Bronchial epithelial cell (primary cell): ENCODE measurements around the gene F10. TPM values are rescaled to one million over a fixed set of nuclear protein-coding genes. Genes with fewer than 3 reads are reported as not detected.

ENCODE experiments used
- DNase-seq: peaks from one replicate; pipeline ENCODE4 v3.0.0-alpha.2; 2010; ENCODE audit warnings: low read depth
- FAIRE-seq: peaks from 2 replicates; lab custom pipeline; 2011; peaks lifted over from hg19 to GRCh38; lab: Jason Lieb, UNC
- H3K27me3 ChIP-seq: 2 replicates; pipeline ENCODE4 v1.5.1; 2011; ENCODE audit warnings: low read length; ENCODE audit not compliant: control insufficient read depth, insufficient read depth
- H3K36me3 ChIP-seq: 2 replicates; pipeline ENCODE4 v1.5.1; 2011; ENCODE audit warnings: low read length; ENCODE audit not compliant: control insufficient read depth, insufficient read depth
- H3K4me3 ChIP-seq: 2 replicates; pipeline ENCODE4 v1.5.1; 2011; ENCODE audit warnings: mild to moderate bottlenecking, low read depth, low read length, control low read depth
- CTCF ChIP-seq: IDR thresholded peaks from 2 replicates; pipeline ENCODE4 v1.5.1; 2011; ENCODE audit warnings: mild to moderate bottlenecking, moderate library complexity, low read length, control low read depth, inconsistent platforms; ENCODE audit not compliant: insufficient read depth, severe bottlenecking
- total RNA-seq: library from RNA; depleted of rRNA; stranded (reverse); fragments of >200 nt; gene quantifications from 2 replicates; pipeline ENCODE4 v1.2.1, GENCODE V29; 2014

Gene F10
- total RNA-seq, 1 donor from 2014 or later: 0.26 TPM

- no peak for TF ChIP-seq CTCF
- no peak for FAIRE-seq
Observed at GRCh38 chr13:113095146-113096051, 27.2 kb upstream of the F10 start.

GRCh38 chr13:113096052-113096744 lies 26.4 kb upstream of the F10 start:
- DNase-seq (no peak), FAIRE-seq (no peak)
- no peak for TF ChIP-seq CTCF
- no peaks in the 10 kb centered on the region for H3K36me3 ChIP-seq
- no peaks in the 10 kb centered on the region for H3K27me3 ChIP-seq
- H3K4me3 ChIP-seq: no peak overlapping the region

More at GRCh38 chr13:113095146-113096051, 27.2 kb upstream of the F10 start:
- Histone ChIP-seq H3K36me3 (no peaks in the 10 kb centered on the region), H3K27me3 (no peaks in the 10 kb centered on the region), H3K4me3 (no peak overlapping the region)
- no peak for DNase-seq

GRCh38 chr13:113096745-113097305 lies 25.8 kb upstream of the F10 start:
- no peaks in the 10 kb centered on the region for H3K27me3 ChIP-seq
- no peak for FAIRE-seq
- DNase-seq: no peak
- no peak for TF ChIP-seq CTCF
- no peaks in the 10 kb centered on the region for H3K36me3 ChIP-seq
- no peak overlapping the region for H3K4me3 ChIP-seq

- TF ChIP-seq CTCF: no peak
- H3K36me3 ChIP-seq: no peaks in the 10 kb centered on the region
- no peak overlapping the region for H3K4me3 ChIP-seq
- DNase-seq (no peak), FAIRE-seq (no peak)
- no peaks in the 10 kb centered on the region for H3K27me3 ChIP-seq
Observed at GRCh38 chr13:113097651-113098050, 24.9 kb upstream of the F10 start.

GRCh38 chr13:113098162-113098732 lies 24.4 kb upstream of the F10 start:
- no peak for TF ChIP-seq CTCF
- no peaks in the 10 kb centered on the region for H3K27me3 ChIP-seq
- no peaks in the 10 kb centered on the region for H3K36me3 ChIP-seq
- no peak for FAIRE-seq
- DNase-seq: no peak
- H3K4me3 ChIP-seq: no peak overlapping the region
